ENCODE data around the gene SIVA1.

SIVA1 gene

GRCh38 chr14:104797115-104798044 is 44.4 kb downstream of the SIVA1 start:
- H3K4me3 ChIP-seq (ENCODE audit: low read length in 2 of 2), result no peak overlapping the region
- no peaks in the 10 kb centered on the region for H3K27me3 ChIP-seq (ENCODE audit: control insufficient read depth in 2 of 2, insufficient read depth in 2 of 2, low read length in 2 of 2)
- H3K9me3 ChIP-seq (ENCODE audit: control insufficient read depth in 2 of 2, low read length in 2 of 2), result no peaks in the 10 kb centered on the region
- peaks cover 50 to 69% of the 10 kb centered on the region in 2 donors for H3K4me1 ChIP-seq (ENCODE audit: control insufficient read depth in 2 of 2, insufficient read depth in 2 of 2, low read length in 2 of 2)
- H3K27ac ChIP-seq (ENCODE audit: low read depth in 2 of 2, low read length in 2 of 2), result peak overlapping the region; percentile 56 to 60
- H3K36me3 ChIP-seq (ENCODE audit: control insufficient read depth in 2 of 2, insufficient read depth in 2 of 2, low read length in 2 of 2), result no peaks in the 10 kb centered on the region
- H3K9ac ChIP-seq (ENCODE audit: low read depth in 1 of 2, low read length in 2 of 2), result peak overlapping the region in 1 of 2 donors; percentile 42

GRCh38 chr14:104798300-104799243 is 45.6 kb downstream of the SIVA1 start:
- no peaks in the 10 kb centered on the region for H3K36me3 ChIP-seq (ENCODE audit: control insufficient read depth in 2 of 2, insufficient read depth in 2 of 2, low read length in 2 of 2)
- peak overlapping the region in 1 of 2 donors; percentile 24 for H3K9ac ChIP-seq (ENCODE audit: low read depth in 1 of 2, low read length in 2 of 2)
- peaks cover 48 to 58% of the 10 kb centered on the region in 2 donors for H3K4me1 ChIP-seq (ENCODE audit: control insufficient read depth in 2 of 2, insufficient read depth in 2 of 2, low read length in 2 of 2)
- no peaks in the 10 kb centered on the region for H3K9me3 ChIP-seq (ENCODE audit: control insufficient read depth in 2 of 2, low read length in 2 of 2)
- H3K4me3 ChIP-seq (ENCODE audit: low read length in 2 of 2), result no peak overlapping the region
- H3K27me3 ChIP-seq (ENCODE audit: control insufficient read depth in 2 of 2, insufficient read depth in 2 of 2, low read length in 2 of 2), result no peaks in the 10 kb centered on the region
- H3K27ac ChIP-seq (ENCODE audit: low read depth in 2 of 2, low read length in 2 of 2), result peak overlapping the region; percentile 89 to 90

- peaks cover 40 to 50% of the 10 kb centered on the region in 2 donors for H3K4me1 ChIP-seq (ENCODE audit: control insufficient read depth in 2 of 2, insufficient read depth in 2 of 2, low read length in 2 of 2)
- no peaks in the 10 kb centered on the region for H3K36me3 ChIP-seq (ENCODE audit: control insufficient read depth in 2 of 2, insufficient read depth in 2 of 2, low read length in 2 of 2)
- H3K27me3 ChIP-seq (ENCODE audit: control insufficient read depth in 2 of 2, insufficient read depth in 2 of 2, low read length in 2 of 2), result no peaks in the 10 kb centered on the region
- H3K4me3 ChIP-seq (ENCODE audit: low read length in 2 of 2), result peak overlapping the region; percentile 69 to 74
- H3K9ac ChIP-seq (ENCODE audit: low read depth in 1 of 2, low read length in 2 of 2), result peak overlapping the region; percentile 86 to 89
- H3K27ac ChIP-seq (ENCODE audit: low read depth in 2 of 2, low read length in 2 of 2), result peak overlapping the region; percentile 89 to 90
- no peaks in the 10 kb centered on the region for H3K9me3 ChIP-seq (ENCODE audit: control insufficient read depth in 2 of 2, low read length in 2 of 2)
Observed at GRCh38 chr14:104799244-104800014, 46.5 kb downstream of the SIVA1 start.

- Histone ChIP-seq H3K9ac (ENCODE audit: low read depth in 1 of 2, low read length in 2 of 2) (peak overlapping the region; percentile 86 to 89), H3K9me3 (ENCODE audit: control insufficient read depth in 2 of 2, low read length in 2 of 2) (no peaks in the 10 kb centered on the region), H3K36me3 (ENCODE audit: control insufficient read depth in 2 of 2, insufficient read depth in 2 of 2, low read length in 2 of 2) (no peaks in the 10 kb centered on the region), H3K27ac (ENCODE audit: low read depth in 2 of 2, low read length in 2 of 2) (peak overlapping the region; percentile 89 to 90), H3K4me1 (ENCODE audit: control insufficient read depth in 2 of 2, insufficient read depth in 2 of 2, low read length in 2 of 2) (peaks cover 38 to 46% of the 10 kb centered on the region in 2 donors), H3K4me3 (ENCODE audit: low read length in 2 of 2) (peak overlapping the region; percentile 69 to 74), H3K27me3 (ENCODE audit: control insufficient read depth in 2 of 2, insufficient read depth in 2 of 2, low read length in 2 of 2) (no peaks in the 10 kb centered on the region)
Observed at GRCh38 chr14:104800015-104800770, 47.2 kb downstream of the SIVA1 start.

GRCh38 chr14:104800771-104801519 is 48.0 kb downstream of the SIVA1 start, which contains the start of gene ZBTB42:
ZBTB42 (plus strand) TSS chr14:104801101; CDS start chr14:104801198, 97 bp downstream.
- H3K36me3 ChIP-seq (ENCODE audit: control insufficient read depth in 2 of 2, insufficient read depth in 2 of 2, low read length in 2 of 2), result no peaks in the 10 kb centered on the region
- H3K4me3 ChIP-seq (ENCODE audit: low read length in 2 of 2), result peak within 1 kb of the TSS; percentile 69 to 74
- H3K9me3 ChIP-seq (ENCODE audit: control insufficient read depth in 2 of 2, low read length in 2 of 2), result no peaks in the 10 kb centered on the region
- H3K4me1 ChIP-seq (ENCODE audit: control insufficient read depth in 2 of 2, insufficient read depth in 2 of 2, low read length in 2 of 2), result peaks cover 38 to 44% of the 10 kb centered on the region in 2 donors
- H3K9ac ChIP-seq (ENCODE audit: low read depth in 1 of 2, low read length in 2 of 2), result peak within 1 kb of the TSS; percentile 86 to 89
- no peaks in the 10 kb centered on the region for H3K27me3 ChIP-seq (ENCODE audit: control insufficient read depth in 2 of 2, insufficient read depth in 2 of 2, low read length in 2 of 2)
- H3K27ac ChIP-seq (ENCODE audit: low read depth in 2 of 2, low read length in 2 of 2), result peak within 1 kb of the TSS; percentile 89 to 90

- peaks cover 31 to 38% of the 10 kb centered on the region in 2 donors for H3K4me1 ChIP-seq (ENCODE audit: control insufficient read depth in 2 of 2, insufficient read depth in 2 of 2, low read length in 2 of 2)
- H3K27ac ChIP-seq (ENCODE audit: low read depth in 2 of 2, low read length in 2 of 2), result peak overlapping the region; percentile 84 to 87
Observed at GRCh38 chr14:104801520-104802393, 48.8 kb downstream of the SIVA1 start.

GRCh38 chr14:104802394-104803184 is 49.6 kb downstream of the SIVA1 start:
- no peaks in the 10 kb centered on the region for H3K27me3 ChIP-seq (ENCODE audit: control insufficient read depth in 2 of 2, insufficient read depth in 2 of 2, low read length in 2 of 2)
- H3K4me3 ChIP-seq (ENCODE audit: low read length in 2 of 2), result no peak overlapping the region
- H3K9me3 ChIP-seq (ENCODE audit: control insufficient read depth in 2 of 2, low read length in 2 of 2), result no peaks in the 10 kb centered on the region
- peaks cover 31 to 35% of the 10 kb centered on the region in 2 donors for H3K4me1 ChIP-seq (ENCODE audit: control insufficient read depth in 2 of 2, insufficient read depth in 2 of 2, low read length in 2 of 2)
- no peak overlapping the region for H3K9ac ChIP-seq (ENCODE audit: low read depth in 1 of 2, low read length in 2 of 2)
- no peaks in the 10 kb centered on the region for H3K36me3 ChIP-seq (ENCODE audit: control insufficient read depth in 2 of 2, insufficient read depth in 2 of 2, low read length in 2 of 2)
- no peak overlapping the region for H3K27ac ChIP-seq (ENCODE audit: low read depth in 2 of 2, low read length in 2 of 2)

More at GRCh38 chr14:104801520-104802393, 48.8 kb downstream of the SIVA1 start:
- H3K9me3 ChIP-seq (ENCODE audit: control insufficient read depth in 2 of 2, low read length in 2 of 2), result no peaks in the 10 kb centered on the region
- H3K9ac ChIP-seq (ENCODE audit: low read depth in 1 of 2, low read length in 2 of 2), result peak overlapping the region; percentile 60 to 76
- peak overlapping the region; percentile 67 to 74 for H3K4me3 ChIP-seq (ENCODE audit: low read length in 2 of 2)
- H3K27me3 ChIP-seq (ENCODE audit: control insufficient read depth in 2 of 2, insufficient read depth in 2 of 2, low read length in 2 of 2), result no peaks in the 10 kb centered on the region
- no peaks in the 10 kb centered on the region for H3K36me3 ChIP-seq (ENCODE audit: control insufficient read depth in 2 of 2, insufficient read depth in 2 of 2, low read length in 2 of 2)

Measured in mucosa of rectum (tissue), 2 donors.